Peyer's patch (tissue), 4 donors: Measurements from ENCODE around the gene SRSF1.

Experiments
- POLR2A ChIP-seq, 2 donors: fragments of 450-650 bp; IDR thresholded peaks; one replicate each; pipeline ENCODE4 v1.5.1; 2017; ENCODE audit warnings: antibody characterized with exemption in 2 of 2, mild to moderate bottlenecking in 2 of 2, moderate library complexity in 2 of 2
- TF ChIP-seq, protein P1 (sequence below), 6 experiments: fragments of 450-650 bp in 4 of 6; fragments of 200-600 bp in 2 of 6; sonication (generic) in 1 of 6; IDR thresholded peaks; one replicate each; pipeline ENCODE4 v1.5.1; 2017 to 2019; ENCODE audit warnings: antibody characterized with exemption in 6 of 6, mild to moderate bottlenecking in 3 of 6, moderate library complexity in 1 of 6

DNA sequence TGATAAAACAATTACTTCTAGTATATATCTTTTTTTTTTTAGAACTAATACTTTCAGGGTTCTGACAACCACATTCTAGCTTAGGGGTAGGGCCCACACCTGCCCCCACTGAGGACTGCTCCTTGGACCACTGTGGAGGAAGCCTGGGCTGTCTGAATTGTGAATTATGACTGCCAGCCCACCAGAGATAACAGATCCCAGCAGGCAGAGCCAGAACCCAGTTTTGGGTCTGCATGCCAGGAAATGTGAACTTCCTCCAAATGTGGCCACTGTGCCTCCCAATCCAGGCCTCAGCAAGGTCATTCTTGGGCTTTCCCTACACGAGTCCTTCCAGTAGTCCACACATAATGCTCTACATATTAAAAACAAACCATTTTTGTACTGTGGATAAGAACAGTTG, 34.9 kb downstream of the SRSF1 start:
- TF ChIP-seq POLR2A (IDR thresholded peaks at IDR 0.05) = no peak
- TF ChIP-seq, protein P1, sequence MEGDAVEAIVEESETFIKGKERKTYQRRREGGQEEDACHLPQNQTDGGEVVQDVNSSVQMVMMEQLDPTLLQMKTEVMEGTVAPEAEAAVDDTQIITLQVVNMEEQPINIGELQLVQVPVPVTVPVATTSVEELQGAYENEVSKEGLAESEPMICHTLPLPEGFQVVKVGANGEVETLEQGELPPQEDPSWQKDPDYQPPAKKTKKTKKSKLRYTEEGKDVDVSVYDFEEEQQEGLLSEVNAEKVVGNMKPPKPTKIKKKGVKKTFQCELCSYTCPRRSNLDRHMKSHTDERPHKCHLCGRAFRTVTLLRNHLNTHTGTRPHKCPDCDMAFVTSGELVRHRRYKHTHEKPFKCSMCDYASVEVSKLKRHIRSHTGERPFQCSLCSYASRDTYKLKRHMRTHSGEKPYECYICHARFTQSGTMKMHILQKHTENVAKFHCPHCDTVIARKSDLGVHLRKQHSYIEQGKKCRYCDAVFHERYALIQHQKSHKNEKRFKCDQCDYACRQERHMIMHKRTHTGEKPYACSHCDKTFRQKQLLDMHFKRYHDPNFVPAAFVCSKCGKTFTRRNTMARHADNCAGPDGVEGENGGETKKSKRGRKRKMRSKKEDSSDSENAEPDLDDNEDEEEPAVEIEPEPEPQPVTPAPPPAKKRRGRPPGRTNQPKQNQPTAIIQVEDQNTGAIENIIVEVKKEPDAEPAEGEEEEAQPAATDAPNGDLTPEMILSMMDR (IDR thresholded peaks at IDR 0.05) = no peak
